Midbrain (tissue), 1 donor: ENCODE data around the gene SMARCB1.

Experiments
- DNase-seq: peaks from one replicate; lab custom pipeline; 2025; lab: John Stamatoyannopoulos, UW

SMARCB1 gene

DNA sequence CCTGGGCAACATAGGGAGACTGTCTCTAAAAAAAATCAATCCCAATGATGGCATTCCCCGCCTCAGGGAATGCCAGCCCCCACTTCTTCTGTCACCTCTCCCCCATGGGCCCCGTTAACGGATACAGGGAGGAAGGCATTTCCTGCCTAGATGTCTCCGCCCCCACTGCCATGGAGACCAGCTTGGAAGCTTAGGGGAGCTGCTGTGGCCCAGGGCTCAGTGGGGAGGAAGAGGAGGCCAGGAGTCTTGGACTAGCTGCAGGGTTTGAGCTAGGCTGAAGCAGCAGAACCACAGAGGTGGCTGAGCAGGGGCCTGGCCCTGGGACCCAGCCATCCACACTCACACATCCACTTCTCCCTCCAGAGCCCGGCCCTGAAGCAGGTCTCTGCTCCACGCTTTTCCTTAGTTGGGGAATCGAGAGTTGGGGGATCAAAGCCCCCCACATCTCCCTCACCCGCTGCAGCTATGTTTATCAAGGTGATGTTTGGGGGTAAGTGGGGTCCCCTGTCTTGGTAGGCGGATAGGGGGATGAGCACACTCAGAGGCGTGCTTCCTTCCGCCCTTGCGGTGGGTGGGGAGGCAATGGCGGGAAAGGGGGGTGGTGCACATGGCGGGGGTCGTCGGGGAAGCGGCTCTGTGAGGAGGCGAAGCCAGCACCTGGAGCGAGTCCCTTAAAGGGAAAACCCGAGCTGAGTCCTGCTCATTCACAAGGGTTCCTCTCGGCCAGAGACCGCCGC, 23.8 kb upstream of the SMARCB1 start, which contains the start of gene C22orf15:
Gene C22orf15, plus strand, starts transcription at position 149 of the 737 bp plus-strand sequence. Its CDS starts 317 bp downstream, at position 466.
- no peak for DNase-seq

GRCh38 chr22:23763579-23763945, 23.2 kb upstream of the SMARCB1 start:
- no peak for DNase-seq

- no peak for DNase-seq
Observed at GRCh38 chr22:23763954-23764353, 22.8 kb upstream of the SMARCB1 start.

DNA sequence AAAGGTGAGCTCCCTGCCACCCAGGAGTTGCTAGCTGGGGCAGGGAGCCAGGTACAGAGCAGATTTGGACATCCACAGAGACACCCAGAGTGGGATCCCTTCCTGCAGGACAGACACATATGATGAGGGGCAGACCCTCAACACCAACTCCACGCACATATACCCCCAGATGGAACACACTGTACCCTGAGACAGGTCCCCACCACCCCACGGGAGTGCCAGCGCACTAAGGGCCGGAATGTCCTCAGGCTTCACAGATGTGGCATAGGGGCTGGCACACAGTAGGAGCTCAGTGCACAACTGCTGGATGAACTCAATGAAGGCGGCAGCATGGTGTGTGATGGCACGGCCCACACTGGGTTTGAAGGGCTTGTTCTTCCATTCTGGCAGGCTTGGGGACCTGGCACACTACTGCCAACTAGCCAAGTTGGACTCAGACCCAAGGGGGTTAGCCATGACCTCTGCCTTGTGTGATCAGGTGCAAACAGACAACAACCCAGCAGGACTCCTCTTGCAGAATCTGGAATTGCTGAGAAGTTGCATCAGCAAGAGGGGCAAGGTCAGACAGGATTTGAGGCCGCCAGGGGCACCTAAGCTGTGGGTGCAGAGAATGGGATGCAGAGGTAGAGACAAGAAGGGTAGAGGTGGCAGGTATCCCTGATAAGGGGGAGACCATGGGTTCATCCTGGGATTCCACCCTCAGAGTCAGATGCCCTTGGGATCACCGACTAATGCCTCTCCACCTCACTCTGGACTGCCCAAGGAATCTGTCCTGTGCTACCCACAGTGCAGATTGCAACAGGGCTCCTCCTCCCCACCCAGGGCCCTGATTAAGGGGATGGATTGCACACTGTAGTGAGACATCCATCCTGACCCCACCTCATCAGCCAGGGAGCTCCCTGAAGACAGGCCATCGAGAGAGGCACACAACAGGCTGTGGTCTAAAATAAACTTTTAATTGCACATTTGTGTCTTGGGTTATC, 21.6 kb upstream of the SMARCB1 start:
- no peak for DNase-seq

GRCh38 chr22:23767303-23767672, 19.5 kb upstream of the SMARCB1 start:
- no peak for DNase-seq

DNA sequence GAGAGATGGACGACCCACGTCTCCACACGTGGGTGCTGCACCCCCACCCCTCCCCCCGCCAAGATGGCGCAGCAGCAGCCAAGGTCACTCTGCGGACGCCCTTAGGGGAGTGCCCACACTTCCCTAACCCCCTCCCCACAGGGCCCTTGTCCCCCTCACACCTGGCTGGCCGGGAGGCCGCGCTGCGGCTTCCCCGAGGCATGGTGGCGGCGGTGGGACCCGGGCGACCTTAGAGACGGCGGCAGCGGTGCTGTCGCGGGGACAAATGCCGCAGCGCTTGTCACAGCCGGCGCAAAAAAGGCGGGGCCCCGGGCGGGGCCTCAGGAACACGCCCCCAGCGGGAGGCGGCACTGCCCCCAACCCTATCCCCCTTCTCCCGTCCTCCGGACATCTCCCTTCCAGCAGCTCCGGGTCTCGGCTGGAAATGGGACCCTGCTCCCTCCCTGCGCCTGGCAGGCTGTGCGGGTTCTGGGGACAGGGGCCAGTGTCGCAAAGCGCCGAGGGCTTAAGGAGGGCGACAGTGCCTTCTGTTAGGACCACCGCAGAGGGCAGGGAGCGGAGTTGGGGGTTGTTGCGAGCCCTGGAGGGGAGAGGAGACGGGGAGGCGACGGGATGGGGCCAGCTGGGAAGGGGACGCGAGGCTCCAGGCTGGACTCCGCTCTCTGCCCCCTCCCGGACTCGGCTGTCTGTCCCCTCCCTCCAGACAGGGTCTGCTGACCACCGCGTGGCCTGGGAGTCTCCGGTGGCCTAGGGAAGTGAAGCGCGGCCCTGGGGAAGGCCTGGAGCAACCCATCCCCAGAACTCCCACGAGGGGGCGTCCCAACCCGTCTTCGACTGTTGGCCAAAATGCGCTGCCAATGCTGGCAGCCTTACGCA, 18.9 kb upstream of the SMARCB1 start, which contains the start of gene CHCHD10:
Gene CHCHD10, minus strand, starts transcription at position 300 of the 876 bp plus-strand sequence. Its CDS starts 98 bp downstream, at position 202.
- DNase-seq = peak; percentile 88

GRCh38 chr22:23769321-23769965, 17.3 kb upstream of the SMARCB1 start:
- no peak for DNase-seq

DNA sequence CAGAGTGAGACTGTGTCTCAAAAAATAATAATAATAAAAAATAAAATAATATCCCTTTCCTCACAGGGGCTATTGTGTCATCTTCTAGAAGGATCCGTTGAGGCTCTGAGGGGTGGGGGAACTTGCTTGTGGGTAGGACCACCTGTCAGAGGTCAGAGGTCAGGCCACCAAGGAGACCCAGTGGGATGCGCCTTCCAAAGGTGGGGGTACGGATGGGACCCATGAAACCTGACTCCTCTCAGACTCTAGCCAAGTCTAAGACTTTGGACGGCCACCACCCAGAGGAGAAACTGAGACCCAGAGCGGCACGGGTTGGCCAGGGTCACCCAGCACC, 14.5 kb upstream of the SMARCB1 start:
- no peak for DNase-seq

GRCh38 chr22:23772649-23773473, 13.9 kb upstream of the SMARCB1 start, which contains the start of gene MMP11:
MMP11 (plus strand) TSS chr22:23772849; CDS start chr22:23772871, 22 bp downstream.
- no peak for DNase-seq

DNA sequence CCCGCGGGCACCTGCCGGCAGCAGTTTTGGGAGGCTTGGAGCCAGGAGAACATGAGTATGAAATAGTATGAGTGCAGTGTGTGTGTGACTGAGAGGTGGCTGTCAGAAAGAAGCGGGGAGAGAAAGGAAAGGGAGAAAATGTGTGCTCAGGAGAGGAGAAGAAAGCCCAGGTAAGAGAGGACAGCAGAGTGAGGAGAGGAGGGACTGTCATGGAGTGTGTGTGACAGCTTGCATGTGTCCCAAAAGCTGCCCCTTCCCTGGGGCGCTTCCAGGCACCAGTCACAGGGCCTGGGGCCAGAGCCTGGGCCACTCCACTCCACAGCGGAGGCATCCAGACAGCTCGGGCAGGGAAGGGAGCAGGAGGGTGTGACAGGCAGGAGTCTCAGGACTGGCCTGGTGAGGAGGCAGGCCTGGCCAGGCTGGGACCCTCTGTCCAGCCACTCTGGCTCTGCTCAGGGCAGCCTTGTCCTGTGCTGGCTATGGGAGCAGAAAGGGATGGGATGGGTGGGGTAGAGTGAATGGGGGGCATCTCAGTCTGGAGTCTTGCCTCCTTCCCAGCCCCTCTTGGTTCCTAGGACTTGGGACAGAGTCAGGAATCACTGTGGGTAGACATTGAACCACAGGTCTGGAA, 13.2 kb upstream of the SMARCB1 start:
- DNase-seq = no peak

DNA sequence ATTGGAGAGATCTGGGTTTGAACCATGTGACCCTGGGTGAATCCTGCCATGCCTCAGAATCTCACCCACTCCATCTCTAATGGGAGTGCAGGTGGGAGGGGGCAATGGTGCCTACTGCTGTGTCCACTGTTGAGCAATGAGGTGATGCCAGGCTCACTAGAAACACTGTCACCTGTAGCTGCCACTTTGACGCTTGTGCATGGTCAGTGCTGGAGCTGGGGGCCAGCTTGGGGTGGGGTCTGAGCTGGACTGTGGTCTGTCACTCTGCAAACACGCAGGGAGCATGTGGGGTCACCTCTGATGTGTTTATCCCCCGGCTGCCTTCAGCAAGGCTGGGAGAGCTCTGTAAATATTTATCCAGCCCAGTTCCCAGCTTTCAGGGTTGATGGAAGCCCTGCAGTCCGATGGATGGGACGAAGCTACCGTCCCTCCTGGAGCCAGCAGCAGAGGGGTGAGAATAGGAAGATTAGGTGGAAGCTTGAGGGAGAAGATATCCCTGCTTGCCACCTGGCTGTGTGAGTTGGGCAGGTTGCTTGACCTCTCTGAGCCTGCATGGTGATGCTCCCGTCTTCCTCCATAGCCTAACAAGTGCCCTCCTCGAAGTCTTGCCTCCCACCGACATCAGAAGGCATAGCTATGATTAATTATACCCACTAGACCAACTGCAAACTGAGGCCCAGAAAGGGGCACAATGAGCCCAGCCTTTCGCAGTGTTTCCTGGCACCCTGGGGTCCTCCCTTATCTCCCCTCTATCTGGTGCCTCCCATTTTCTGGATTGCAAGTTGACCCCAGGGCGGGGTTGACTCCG, 12.4 kb upstream of the SMARCB1 start:
- DNase-seq = no peak

DNA sequence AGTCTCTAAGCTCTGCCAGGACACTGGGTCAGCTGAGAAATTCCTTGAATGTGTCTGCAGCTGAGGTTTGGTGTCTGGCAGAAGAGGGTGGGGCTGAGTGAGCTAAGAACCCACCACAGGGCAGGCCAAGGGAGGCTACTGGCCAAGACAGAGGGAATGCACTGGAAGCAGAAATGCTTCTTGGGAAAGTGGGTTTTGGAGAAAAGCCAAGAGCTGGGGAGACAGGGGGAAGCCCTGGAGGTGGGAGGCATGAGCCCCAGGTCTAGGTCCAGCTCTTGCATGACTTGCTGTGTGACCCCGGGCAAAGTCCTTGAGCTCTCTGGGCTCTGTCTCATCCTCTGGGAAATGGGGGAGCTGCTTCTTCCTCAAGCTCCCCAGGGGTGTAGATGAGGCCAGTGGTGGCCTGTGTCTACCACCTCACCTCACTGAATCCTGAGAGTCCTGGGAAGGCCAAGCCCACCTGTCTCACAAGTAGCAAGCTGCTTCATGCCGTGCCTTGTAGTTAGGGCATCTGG, 11.8 kb upstream of the SMARCB1 start:
- DNase-seq = no peak

GRCh38 chr22:23775779-23776375, 10.9 kb upstream of the SMARCB1 start:
- DNase-seq = no peak

DNA sequence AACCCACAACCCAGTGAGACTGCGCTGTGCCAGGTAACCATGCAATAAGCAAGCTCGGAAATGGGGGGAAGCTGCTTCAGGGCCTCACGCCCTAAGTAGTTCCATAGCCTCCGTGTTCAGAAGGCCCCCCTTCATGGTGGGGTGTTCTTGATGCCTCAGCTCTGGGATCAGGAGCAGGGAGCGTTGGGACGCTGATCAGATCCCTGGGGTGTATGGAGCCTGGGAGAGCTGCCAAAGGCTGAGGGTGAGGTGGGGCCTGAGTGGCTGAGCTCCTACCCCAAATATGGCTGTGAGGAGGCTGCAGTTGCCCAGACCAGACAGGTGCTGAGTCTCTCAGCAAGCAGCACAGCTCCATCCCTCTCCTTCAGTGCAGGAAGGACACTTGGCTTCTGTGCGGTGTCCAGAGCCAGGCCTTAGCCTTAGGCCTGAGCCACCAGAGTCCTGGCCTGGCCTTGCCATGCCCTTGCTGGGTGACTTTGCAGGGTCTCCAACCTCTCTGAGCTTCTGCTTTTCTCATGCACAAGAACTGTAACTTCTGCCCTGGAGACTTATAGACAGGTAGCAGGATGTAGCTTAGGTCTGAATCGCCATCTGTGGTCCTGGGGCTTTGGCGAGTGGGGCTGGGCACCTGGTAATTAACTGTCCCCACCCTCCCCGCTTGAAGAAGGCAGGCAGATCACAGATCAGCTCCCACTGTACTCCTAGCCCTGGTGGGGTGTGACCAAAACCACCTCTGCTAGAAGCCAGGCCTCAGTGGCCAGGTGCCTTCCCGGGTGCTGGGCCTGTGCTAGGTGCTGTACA, 8.8 kb upstream of the SMARCB1 start:
- no peak for DNase-seq

DNA sequence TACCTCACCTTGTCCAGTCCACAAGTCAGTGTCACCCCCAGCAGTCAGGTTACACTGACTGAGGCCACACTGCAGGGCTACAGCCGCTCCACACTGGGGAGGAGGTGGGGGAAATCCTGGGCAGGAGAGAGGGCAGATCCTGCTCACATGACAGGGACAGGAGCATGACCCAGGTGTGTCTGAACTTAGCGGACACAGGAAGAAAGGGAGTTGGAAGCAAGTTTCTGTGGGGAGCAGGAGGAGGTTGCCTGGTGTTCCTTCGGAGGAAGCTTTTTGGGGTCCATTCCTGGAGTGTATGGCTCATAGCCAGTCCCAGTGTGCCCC, 8.2 kb upstream of the SMARCB1 start:
- DNase-seq = no peak

- DNase-seq = no peak
Observed at GRCh38 chr22:23779083-23779482, 7.7 kb upstream of the SMARCB1 start.

DNA sequence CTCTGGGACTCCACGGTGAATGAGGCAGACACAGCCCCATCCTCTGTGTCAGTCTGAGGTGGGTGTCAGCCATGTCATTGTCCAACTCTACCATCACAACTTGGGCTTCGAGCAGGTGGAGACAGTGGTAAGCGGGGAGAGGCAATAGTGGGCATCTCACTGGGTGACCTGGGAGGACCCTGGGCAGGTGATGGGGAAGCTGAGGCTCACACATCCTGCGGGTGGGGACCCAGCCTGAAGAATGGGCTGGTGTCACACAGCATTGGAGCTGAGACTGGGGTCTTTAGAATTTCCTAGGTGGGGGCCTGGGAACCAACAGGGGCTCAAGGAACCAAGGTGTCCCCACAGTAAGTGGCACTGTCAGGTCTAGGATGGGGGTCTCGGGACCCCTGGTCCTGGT, 7.0 kb upstream of the SMARCB1 start:
- DNase-seq = no peak
